Smooth muscle cell (in vitro differentiated cells): ENCODE measurements around the gene INPP5E. TPM values are rescaled to one million over a fixed set of nuclear protein-coding genes. Genes with fewer than 3 reads are reported as not detected.

ENCODE experiments used
- DNase-seq: peaks from one replicate; lab custom pipeline; 2025; ENCODE audit not compliant: unreplicated experiment; lab: John Stamatoyannopoulos, UW
- H2AFZ ChIP-seq: fragments of 200-600 bp; sonication (generic); 2 replicates; pipeline ENCODE4 v1.6.0; 2016; ENCODE audit warnings: antibody characterized with exemption, low read depth, mild to moderate bottlenecking
- H3F3A ChIP-seq: fragments of 200-600 bp; sonication (generic); 2 replicates; pipeline ENCODE4 v1.6.0; 2017; ENCODE audit warnings: antibody characterized with exemption, low read depth
- H3K27ac ChIP-seq: fragments of 200-600 bp; sonication (generic); 2 replicates; pipeline ENCODE4 v1.5.1; 2016; ENCODE audit warnings: low read depth, mild to moderate bottlenecking
- H3K27me3 ChIP-seq: fragments of 200-600 bp; sonication (generic); 2 replicates; pipeline ENCODE4 v1.6.1; 2016; ENCODE audit warnings: low read depth, mild to moderate bottlenecking
- H3K36me3 ChIP-seq: fragments of 200-600 bp; sonication (generic); 2 replicates; pipeline ENCODE4 v1.5.1; 2016; ENCODE audit warnings: low read depth
- H3K4me1 ChIP-seq: fragments of 200-600 bp; sonication (generic); 2 replicates; pipeline ENCODE4 v1.5.1; 2016; ENCODE audit warnings: low read depth
- H3K4me2 ChIP-seq: fragments of 200-600 bp; sonication (generic); 2 replicates; pipeline ENCODE4 v1.6.0; 2016; ENCODE audit warnings: mild to moderate bottlenecking
- H3K4me3 ChIP-seq: fragments of 200-600 bp; sonication (generic); 2 replicates; pipeline ENCODE4 v1.5.1; 2016; ENCODE audit warnings: mild to moderate bottlenecking
- H3K79me2 ChIP-seq: fragments of 200-600 bp; sonication (generic); 2 replicates; pipeline ENCODE4 v1.6.0; 2016; ENCODE audit warnings: low read depth, mild to moderate bottlenecking
- H3K9ac ChIP-seq: fragments of 200-600 bp; sonication (generic); 2 replicates; pipeline ENCODE4 v1.6.0; 2016; ENCODE audit warnings: low read depth
- H3K9me3 ChIP-seq: fragments of 200-600 bp; sonication (generic); replicated peaks from 2 replicates; pipeline ENCODE4 v1.5.1; 2016; ENCODE audit warnings: low read depth
- H4K20me1 ChIP-seq: fragments of 200-600 bp; sonication (generic); 2 replicates; pipeline ENCODE4 v1.6.0; 2016; ENCODE audit warnings: low read depth
- WGBS: methylation state at CpG from one replicate; pipeline ENCODE4 v1.1.7; 2016; ENCODE audit warnings: low lambda C conversion rate; 5-methylcytosine and 5-hydroxymethylcytosine counted together
- polyA plus RNA-seq: library from polyadenylated mRNA; unstranded; fragments of >200 nt; fragmentation: Nextera tagmentation; extraction: Ambion mirVana; gene quantifications from 2 replicates; pipeline ENCODE4 v1.2.1, GENCODE V29; 2016
- total RNA-seq: library from RNA; depleted of rRNA; stranded (reverse); fragments of >200 nt; gene quantifications from 2 replicates; pipeline ENCODE4 v1.2.3, GENCODE V29; 2014
- TF ChIP-seq, protein P1 (sequence below): fragments of 200-600 bp; sonication (generic); IDR thresholded peaks from 2 replicates; pipeline ENCODE4 v1.5.1; 2017; ENCODE audit warnings: borderline replicate concordance, mild to moderate bottlenecking, antibody characterized with exemption; ENCODE audit not compliant: insufficient read depth, poor library complexity, severe bottlenecking

Gene INPP5E
- total and polyA plus RNA-seq, 2 experiments from 2014 or later, result 2.8 to 7.7 TPM

DNA sequence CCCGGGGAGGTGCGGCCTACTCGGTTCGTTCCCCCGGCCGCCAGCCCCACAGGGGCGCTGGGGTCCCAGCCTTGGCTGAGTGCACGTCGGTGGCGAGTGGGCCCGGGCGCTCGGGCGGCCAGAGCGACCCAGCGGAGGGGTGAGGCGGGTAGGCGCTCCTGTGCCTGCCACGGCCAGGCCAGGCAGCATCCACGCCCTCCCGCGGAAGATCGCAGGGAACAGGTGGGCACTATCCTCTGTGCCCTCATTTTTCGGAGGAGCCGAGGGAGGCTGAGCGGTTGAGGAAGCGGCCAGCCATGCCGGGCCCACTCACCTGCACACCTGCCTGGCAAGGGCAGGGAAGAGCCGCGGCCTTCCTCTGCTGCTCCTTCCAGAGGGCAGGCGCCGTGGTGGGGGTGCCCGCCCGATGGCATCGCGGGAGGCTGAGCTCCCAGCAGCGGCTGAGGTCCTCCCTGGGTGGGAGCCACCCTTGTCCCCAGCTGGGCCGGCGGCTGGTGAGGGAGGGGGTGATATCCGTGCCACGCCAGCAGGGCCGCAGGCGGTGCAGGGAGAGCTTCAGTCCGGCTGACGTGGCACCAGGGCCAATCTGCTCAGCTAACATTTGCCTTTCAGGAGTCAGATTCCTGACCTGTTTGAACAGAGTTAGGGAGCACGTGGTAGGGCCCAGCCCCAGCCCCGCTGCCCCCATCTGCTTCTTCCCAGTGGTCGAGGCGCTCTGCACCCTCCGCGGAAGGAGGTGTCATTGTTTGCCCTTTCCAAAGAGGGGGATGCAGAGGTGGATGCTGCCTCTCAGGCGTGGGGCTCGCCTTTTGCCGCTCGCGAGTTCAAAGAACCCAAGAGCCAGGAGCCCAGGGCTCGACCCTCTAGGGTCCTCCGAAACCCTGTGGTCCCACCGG lies 44.8 kb upstream of the INPP5E start:
- peak overlapping the region; percentile 91 for H3K9ac ChIP-seq
- H2AFZ ChIP-seq, result peak overlapping the region; percentile 20
- no peaks in the 10 kb centered on the region for H3K27me3 ChIP-seq
- H3K4me3 ChIP-seq, result peak overlapping the region; percentile 71
- peak overlapping the region; percentile 95 for H3K27ac ChIP-seq
- H3K36me3 ChIP-seq, result no peaks in the 10 kb centered on the region
- WGBS, result 61% methylated on average over 49 of the region's 59 CpGs
- H3K79me2 ChIP-seq, result peaks cover 33% of the 10 kb centered on the region
- H3F3A ChIP-seq, result no peaks in the 10 kb centered on the region
- peaks cover 12% of the 10 kb centered on the region for H3K4me1 ChIP-seq
- peaks cover 35% of the 10 kb centered on the region for H4K20me1 ChIP-seq
- H3K9me3 ChIP-seq, result no peaks in the 10 kb centered on the region
- peak overlapping the region; percentile 93 for H3K4me2 ChIP-seq
- TF ChIP-seq, protein P1, sequence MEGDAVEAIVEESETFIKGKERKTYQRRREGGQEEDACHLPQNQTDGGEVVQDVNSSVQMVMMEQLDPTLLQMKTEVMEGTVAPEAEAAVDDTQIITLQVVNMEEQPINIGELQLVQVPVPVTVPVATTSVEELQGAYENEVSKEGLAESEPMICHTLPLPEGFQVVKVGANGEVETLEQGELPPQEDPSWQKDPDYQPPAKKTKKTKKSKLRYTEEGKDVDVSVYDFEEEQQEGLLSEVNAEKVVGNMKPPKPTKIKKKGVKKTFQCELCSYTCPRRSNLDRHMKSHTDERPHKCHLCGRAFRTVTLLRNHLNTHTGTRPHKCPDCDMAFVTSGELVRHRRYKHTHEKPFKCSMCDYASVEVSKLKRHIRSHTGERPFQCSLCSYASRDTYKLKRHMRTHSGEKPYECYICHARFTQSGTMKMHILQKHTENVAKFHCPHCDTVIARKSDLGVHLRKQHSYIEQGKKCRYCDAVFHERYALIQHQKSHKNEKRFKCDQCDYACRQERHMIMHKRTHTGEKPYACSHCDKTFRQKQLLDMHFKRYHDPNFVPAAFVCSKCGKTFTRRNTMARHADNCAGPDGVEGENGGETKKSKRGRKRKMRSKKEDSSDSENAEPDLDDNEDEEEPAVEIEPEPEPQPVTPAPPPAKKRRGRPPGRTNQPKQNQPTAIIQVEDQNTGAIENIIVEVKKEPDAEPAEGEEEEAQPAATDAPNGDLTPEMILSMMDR, result no peak
- DNase-seq, result no peak

DNA sequence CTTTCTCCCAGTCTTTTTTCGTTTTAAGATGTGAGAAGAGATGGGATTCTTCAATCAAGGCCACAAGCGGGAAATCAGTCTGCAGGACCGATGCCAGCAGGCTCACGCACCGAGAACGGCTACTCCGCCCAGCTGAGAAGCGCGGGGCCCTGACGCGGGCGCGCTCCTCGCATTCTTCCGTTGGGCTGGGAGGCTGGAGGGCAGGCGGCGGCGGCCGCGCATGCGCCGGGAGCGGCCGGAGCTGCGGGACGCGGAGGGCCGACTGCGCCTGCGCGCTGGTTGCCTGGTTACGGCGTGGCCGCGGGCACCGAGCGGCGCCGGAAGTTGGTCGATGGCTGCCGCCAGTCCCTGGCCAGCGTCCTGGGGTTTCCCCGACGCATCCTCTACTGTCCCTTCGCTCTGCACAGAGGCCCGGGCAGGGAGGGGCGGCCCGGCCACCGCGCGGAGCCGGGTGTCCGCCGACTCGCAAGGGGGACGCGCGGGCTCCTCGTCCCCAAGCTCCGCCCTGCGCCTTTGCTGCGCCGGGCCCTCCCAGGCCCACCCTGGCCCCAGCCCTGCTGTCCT lies 44.0 kb upstream of the INPP5E start:
- Histone ChIP-seq H3K9ac (peak overlapping the region; percentile 91), H3F3A (no peaks in the 10 kb centered on the region), H4K20me1 (peaks cover 43% of the 10 kb centered on the region), H3K79me2 (peaks cover 40% of the 10 kb centered on the region), H3K36me3 (no peaks in the 10 kb centered on the region), H3K27ac (peak overlapping the region; percentile 95), H2AFZ (peak overlapping the region; percentile 82), H3K27me3 (no peaks in the 10 kb centered on the region), H3K9me3 (no peaks in the 10 kb centered on the region), H3K4me3 (peak overlapping the region; percentile 71), H3K4me2 (peak overlapping the region; percentile 93), H3K4me1 (peaks cover 12% of the 10 kb centered on the region)
- WGBS, result 4% methylated on average over 60 of the region's 63 CpGs
- TF ChIP-seq, protein P1, result no peak
- peak; percentile 97 for DNase-seq

DNA sequence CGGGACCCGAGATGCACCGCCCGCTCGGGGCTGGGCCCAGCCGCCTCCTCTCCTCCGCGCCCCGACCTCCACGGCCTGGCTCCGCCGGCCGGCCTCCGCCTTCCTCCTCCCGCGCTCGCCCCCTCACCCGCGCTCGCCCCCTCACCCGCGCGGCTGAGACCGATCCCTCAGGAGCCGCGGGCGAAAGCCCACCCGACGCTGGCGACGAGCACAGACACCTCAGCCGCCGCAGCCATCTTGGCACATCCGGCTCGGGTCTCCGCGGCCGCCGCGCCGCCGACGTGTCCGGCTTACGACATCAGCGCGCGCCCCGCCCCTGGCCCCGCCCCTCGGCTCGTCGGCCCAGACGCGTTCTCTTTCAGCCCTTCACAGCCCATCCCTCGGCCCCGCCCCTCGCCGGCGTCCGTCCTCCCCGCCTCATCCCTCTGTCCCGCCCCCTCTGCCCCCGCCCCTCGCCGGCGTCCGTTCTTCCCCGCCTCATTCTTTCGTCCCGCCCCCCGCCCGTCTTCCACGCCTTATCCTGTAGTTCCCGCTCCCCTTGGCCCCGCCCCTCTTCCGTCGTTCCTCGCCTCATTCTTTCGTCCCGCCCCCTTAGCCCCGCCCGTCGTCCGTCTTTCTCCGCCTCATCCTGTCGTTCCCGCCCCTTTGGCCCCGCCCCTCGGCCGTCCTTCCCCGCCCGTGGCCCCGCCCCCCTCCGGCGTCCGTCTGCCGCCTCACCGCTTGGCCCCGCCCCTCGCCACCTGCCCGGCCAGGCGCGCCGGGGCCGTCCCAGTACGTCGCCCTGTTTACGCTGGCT lies 43.3 kb upstream of the INPP5E start, which contains the start of gene SEC16A:
Gene SEC16A (minus strand): TSS at position 248 of the 796 bp plus-strand sequence. CDS start 5,425 bp downstream, outside the sequence.
- Histone ChIP-seq H3K27me3 (no peaks in the 10 kb centered on the region), H2AFZ (peak within 1 kb of the TSS; percentile 82), H3K4me2 (peak within 1 kb of the TSS; percentile 95), H3K9ac (peak within 1 kb of the TSS; percentile 99), H4K20me1 (peaks cover 50% of the 10 kb centered on the region), H3K4me3 (peak within 1 kb of the TSS; percentile 97), H3F3A (no peaks in the 10 kb centered on the region), H3K36me3 (no peaks in the 10 kb centered on the region), H3K27ac (peak within 1 kb of the TSS; percentile 99), H3K79me2 (peaks cover 47% of the 10 kb centered on the region), H3K9me3 (no peaks in the 10 kb centered on the region), H3K4me1 (peaks cover 12% of the 10 kb centered on the region)
- TF ChIP-seq, protein P1, result no peak
- 2% methylated on average over 52 of the region's 109 CpGs for WGBS
- DNase-seq, result peak; percentile 99
